AG09309 (cell line): ENCODE data around the gene DGKE.

ENCODE experiments used
- DNase-seq: peaks from one replicate; pipeline ENCODE4 v3.0.0-alpha.2; 2010; ENCODE audit warnings: low read depth
- H3K4me3 ChIP-seq: 2 replicates; pipeline ENCODE4 v1.5.1; 2011; ENCODE audit warnings: mild to moderate bottlenecking, low read depth, low read length, moderate library complexity; ENCODE audit not compliant: control insufficient read depth
- CTCF ChIP-seq: IDR thresholded peaks from 2 replicates; pipeline ENCODE4 v1.5.1; 2011; ENCODE audit warnings: mild to moderate bottlenecking, low read depth, low read length, inconsistent platforms; ENCODE audit not compliant: insufficient read depth, control insufficient read depth; ENCODE audit errors: missing control alignments

Gene DGKE

GRCh38 chr17:56838687-56839086, 4.7 kb downstream of the DGKE start:
- TF ChIP-seq CTCF, result no peak
- DNase-seq, result no peak
- no peak overlapping the region for H3K4me3 ChIP-seq

DNA sequence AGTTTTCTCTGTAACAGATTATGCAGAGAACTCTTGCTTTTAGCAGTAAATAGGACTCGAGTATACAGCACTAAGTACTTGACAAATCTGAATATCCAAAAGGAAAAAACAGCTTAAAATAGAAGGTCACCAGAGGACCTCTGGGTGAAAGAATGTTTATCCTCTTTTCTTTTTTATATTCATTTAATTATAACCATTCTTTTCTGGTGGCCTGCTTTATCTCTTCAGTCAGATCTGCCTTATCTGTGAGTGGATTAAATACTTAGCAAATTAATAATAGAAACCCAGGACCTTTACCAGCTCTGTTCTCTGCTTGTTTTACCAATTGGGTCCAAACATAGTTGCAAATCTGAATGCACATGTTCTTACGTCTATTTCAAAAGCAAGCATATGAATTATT, 8.6 kb downstream of the DGKE start:
- TF ChIP-seq CTCF, result no peak
- DNase-seq, result no peak
- H3K4me3 ChIP-seq, result no peak overlapping the region

GRCh38 chr17:56845934-56846333, 12.0 kb downstream of the DGKE start:
- no peak for TF ChIP-seq CTCF
- no peak for DNase-seq
- H3K4me3 ChIP-seq, result no peak overlapping the region

GRCh38 chr17:56847106-56847505, 13.2 kb downstream of the DGKE start:
- no peak for TF ChIP-seq CTCF
- H3K4me3 ChIP-seq, result no peak overlapping the region
- DNase-seq, result no peak

DNA sequence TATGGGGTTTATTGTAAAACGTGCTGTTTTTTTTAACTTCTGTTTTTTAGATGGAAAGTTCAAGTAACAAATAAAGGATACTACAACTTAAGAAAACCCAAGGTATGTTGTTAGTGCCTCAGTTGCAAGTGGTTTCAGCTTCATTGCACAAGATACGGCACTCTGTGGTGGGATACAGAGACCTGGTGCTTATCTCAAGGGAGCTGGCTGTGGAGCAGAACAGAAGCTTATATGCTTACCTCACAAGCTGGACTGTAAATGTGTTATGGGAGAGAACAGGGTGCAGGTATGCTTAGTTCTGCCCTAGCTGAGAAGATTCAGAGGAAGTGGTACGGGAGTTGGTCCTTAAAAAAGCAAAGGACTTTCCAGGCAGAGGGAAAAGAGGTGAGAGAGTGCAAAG, 15.2 kb downstream of the DGKE start:
- TF ChIP-seq CTCF, result no peak
- H3K4me3 ChIP-seq, result no peak overlapping the region
- no peak for DNase-seq

DNA sequence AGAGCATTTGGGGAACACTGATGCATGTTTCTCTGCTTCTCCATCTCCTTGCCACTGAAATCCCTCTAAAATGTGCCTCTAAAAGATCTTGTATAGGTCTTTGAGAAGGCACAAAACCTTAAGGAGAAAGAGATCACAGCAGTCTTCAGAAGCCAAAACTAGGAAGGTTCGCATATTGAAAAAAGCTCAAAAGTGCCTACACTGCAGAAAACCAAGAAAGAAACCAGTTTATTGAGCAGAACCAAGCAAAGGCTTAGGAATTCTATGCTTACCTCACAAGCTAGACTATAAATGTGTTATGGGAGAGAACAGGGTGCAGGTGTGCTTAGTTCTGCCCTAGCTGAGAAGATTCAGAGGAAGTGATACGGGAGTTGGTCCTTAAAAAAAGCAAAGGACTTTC, 16.6 kb downstream of the DGKE start:
- no peak for TF ChIP-seq CTCF
- no peak for DNase-seq
- H3K4me3 ChIP-seq, result no peak overlapping the region

- no peak overlapping the region for H3K4me3 ChIP-seq
- TF ChIP-seq CTCF, result no peak
- DNase-seq, result no peak
Measured at GRCh38 chr17:56851008-56851407, 17.1 kb downstream of the DGKE start.
